Measurements from ENCODE around the gene LRIT3.

LRIT3 gene

DNA sequence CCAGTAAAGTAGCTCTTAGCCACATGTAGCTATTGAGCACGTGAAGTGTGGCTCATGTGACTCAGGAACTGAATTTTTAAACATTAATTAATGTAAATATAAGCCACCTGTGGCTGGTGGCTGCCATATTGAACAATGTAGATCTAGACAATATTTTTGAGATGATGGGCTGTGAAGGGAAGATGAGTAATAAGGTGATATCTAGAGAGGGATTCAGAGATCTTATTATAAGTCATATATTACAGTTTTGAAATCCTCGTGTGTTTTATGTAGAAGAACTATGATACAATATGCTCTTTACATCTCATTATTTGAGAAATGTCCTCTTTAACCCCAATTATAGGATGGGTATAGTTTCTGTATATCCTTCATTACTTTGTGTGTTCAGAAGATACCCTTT, 26.7 kb upstream of the LRIT3 start:
- TF ChIP-seq, protein P1, sequence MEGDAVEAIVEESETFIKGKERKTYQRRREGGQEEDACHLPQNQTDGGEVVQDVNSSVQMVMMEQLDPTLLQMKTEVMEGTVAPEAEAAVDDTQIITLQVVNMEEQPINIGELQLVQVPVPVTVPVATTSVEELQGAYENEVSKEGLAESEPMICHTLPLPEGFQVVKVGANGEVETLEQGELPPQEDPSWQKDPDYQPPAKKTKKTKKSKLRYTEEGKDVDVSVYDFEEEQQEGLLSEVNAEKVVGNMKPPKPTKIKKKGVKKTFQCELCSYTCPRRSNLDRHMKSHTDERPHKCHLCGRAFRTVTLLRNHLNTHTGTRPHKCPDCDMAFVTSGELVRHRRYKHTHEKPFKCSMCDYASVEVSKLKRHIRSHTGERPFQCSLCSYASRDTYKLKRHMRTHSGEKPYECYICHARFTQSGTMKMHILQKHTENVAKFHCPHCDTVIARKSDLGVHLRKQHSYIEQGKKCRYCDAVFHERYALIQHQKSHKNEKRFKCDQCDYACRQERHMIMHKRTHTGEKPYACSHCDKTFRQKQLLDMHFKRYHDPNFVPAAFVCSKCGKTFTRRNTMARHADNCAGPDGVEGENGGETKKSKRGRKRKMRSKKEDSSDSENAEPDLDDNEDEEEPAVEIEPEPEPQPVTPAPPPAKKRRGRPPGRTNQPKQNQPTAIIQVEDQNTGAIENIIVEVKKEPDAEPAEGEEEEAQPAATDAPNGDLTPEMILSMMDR (conservative IDR thresholded peaks at IDR 0.05): no peak
- no peak overlapping the region for H3K27ac ChIP-seq

DNA sequence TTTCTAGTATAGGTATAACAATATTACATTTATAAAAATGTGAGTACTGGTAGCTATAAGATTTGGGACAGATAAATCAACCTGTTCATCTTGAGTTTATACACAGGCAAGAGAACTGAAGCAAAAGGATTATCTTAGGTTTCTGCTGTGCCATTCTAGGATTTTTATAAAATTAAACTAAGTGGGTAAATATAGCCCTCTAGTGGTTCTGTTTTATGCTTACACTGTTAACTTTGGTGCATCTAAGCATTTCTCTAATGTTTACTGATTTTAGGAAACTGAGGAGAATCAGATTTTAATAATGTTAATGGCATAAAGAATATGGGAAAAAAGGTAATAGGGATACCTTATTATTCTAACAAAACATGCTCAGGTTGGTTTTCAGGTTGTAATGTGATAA, 21.2 kb upstream of the LRIT3 start:
- TF ChIP-seq, protein P1 (conservative IDR thresholded peaks at IDR 0.05): peak; percentile 75
- H3K27ac ChIP-seq: no peak overlapping the region

DNA sequence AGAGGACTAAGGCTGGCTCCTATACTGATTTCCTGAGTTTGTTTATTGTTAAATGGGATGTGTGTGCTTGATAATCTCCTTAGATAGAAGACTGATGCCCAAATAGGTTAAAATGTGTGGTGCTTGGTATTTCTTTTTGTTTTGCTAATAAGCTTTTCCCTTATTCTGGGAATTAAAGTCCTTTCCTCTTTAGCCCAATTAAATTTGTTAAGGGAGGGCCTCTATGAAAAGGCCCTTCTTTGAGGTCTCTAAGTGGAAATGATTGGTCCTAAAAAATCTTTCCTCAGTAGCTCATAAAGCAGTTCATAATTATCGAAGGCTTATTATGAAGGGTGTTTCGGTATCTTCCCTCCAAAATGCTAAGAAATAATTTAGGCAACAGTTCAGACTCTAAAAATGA, 20.2 kb upstream of the LRIT3 start, which contains the start of gene RRH:
TSS of gene RRH (plus strand) at position 301 of the 400 bp plus-strand sequence. CDS start at position 357, 56 bp downstream.
- H3K27ac ChIP-seq: no peak within 1 kb of the TSS
- TF ChIP-seq, protein P1 (conservative IDR thresholded peaks at IDR 0.05): no peak

DNA sequence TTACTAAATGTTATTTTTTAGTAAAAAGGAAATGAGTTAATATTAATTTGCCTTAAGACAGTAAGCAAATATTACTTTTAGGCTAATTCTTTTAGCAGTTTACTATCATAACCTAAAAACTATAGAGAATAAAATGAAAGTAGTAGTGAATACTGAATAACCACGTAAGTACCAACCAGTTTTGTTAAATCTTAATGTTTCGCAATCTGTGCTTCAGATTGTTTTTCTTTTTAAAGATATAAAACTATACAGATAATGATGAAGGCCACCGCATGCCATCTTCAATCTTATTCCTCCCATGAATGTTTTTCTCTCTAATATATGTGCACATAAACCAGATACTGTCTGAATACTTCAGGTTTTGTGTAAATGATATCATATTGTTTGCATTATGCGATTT, 14.2 kb upstream of the LRIT3 start:
- TF ChIP-seq, protein P1 (conservative IDR thresholded peaks at IDR 0.05): no peak
- no peak overlapping the region for H3K27ac ChIP-seq

DNA sequence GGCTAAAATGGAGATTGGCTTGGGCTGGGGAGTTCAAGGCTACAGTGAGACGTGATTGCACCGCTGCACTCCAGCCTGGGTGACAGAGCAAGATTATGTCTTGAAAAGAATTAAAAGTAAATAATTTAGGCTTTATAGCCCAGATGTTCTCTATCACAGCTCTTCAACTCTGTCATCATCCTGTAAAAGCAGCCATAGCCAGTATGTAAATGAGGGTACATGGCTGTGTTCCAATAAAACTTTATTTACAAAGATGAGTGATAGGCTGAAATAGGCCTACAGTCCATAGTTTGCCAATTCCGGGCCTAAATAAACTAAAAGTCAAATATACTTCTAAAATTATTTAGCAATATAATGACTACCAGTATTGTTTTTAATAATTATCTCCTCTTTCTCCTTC, 10.9 kb upstream of the LRIT3 start:
- TF ChIP-seq, protein P1 (conservative IDR thresholded peaks at IDR 0.05): no peak
- H3K27ac ChIP-seq: no peak overlapping the region

DNA sequence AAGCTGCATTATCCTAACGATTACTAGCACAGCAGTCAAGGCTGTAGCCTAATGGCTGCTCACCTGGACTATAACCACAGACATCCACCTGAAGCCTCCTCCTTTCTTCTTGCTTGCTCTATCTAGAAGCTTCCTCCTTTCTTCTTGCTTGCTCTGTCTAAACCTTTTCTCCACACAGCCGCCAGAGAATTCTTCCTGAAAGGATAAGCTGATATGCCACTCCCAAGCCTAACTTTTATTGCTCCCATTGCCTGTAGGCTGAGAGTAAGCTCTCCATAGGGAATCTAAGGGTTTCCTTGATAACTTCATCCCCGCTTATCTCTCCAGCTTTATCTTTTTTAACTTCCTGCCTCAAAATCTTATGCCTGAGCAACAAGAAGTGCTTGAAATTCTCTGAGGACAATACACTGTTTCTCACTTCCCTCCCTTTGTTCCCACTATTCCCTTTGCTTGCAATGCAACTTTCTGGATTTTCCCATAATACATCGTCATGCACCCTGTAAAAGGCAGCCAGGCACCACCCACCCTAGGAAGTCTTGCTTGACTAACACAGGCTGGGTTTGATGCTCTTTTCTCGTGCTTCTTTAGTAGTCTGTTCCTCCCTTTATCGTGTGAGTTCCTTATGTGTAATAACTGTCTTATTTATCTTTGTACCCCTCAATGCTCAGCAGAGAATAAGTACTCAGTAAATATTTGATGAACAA, 1.4 kb upstream of the LRIT3 start:
- TF ChIP-seq, protein P1 (conservative IDR thresholded peaks at IDR 0.05): no peak
- no peak overlapping the region for H3K27ac ChIP-seq

DNA sequence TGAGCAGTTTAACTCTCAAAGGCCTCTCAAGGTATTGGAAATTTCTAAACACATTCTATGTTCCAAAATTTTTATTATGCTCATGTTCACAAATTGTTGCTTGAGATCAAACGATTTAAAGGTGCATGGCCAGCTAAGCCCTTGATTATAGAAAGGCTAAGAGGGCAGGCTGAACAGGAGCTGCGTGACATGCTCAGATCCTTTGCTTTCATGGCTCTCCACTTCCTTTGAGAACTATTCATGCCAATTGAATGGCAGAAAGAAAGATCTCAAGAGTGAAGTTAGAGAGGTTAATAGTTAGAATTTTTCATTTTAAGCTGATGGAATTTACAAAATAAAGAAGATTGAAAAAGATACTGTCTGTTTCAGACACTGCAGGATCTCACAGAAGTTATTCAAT, 594 bp downstream of the LRIT3 start:
- no peak overlapping the region for H3K27ac ChIP-seq
- TF ChIP-seq, protein P1 (conservative IDR thresholded peaks at IDR 0.05): no peak
